Endometrial microvascular endothelial cells (primary cell): ENCODE results near the gene KREMEN1. TPM values are rescaled to one million over a fixed set of nuclear protein-coding genes. Genes with fewer than 3 reads are reported as not detected.

Experiments used
- in situ Hi-C: cut with HindIII; loops from 2 replicates; pipeline ENCODE4 v1.10.0; 2017; ENCODE audit warnings: low sequenced_read_pairs, low pct_unique_long_range_greater_than_20kb; ENCODE audit errors: inconsistent ontology term
- total RNA-seq: library from RNA; depleted of rRNA; stranded (reverse); fragments of >200 nt; gene quantifications from one replicate; pipeline ENCODE4 v1.2.3, GENCODE V29; 2015; ENCODE audit errors: inconsistent ontology term

KREMEN1 gene
- total RNA-seq, 1 donor from 2014 or later, result 0.28 TPM

DNA sequence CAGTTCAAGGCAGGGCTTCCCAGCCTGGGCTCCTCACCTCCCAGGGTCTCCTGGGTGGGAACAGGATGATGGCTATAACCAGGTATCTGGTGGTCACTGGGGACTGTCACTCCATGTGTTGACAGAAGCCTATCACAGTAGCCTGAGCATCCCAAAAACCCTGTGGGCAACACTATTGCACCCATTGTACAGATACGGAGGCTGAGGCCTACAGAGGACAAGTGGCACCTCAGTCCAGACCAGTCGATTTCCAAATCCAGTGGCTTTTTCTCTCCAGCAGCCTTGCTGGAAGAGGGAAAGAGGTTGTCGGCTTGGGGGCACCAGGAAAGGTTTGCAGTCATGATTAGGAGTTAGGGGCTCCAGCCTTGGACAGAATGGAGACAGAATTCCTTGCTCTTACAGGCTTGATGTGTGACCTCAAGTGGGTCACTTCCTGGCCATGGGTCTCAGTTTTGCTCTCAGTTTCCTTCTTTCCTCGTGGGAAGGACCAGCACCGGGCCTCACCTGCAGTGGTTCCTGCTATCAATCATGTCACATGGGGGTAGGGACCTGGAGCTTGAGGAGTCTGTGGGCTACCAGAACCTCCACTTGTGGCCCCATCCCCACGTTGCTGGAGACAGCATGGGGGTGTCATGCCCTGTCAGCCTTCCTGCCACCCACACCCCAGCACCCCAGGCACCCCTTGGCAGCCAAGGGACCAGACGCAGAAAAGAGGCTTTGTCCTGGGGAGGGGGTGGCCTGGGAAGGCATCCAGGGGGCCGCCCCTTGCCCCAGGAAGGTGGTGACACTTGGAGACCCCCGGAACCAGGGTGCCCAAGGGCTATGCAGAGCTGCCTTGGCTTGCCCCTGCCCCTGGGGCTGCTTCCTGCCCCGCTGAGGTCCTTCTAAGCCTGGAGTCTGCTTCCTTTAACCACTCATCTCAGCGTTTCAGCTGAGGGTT is 135.0 kb downstream of the KREMEN1 start:
- in situ Hi-C loops, result no loop called here

DNA sequence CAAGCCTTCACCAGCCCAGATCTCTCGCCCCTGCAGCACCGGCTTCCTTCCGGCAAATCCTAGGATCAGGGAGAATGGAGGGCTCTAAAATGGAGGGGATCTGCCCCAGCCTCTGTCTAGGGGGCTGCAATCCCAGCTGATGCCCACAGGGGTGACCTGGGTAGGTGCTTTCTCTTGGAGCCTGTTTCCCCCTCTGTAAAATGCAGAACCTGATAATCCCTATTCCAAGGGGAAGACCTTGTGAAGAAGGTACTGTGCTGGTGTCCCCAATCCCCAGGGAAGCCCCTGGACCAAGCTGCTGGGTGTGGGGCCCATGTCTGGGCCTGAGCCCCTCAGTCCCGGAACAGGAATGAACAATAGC is 135.6 kb downstream of the KREMEN1 start:
- in situ Hi-C loops, result no loop called here

- in situ Hi-C loops, result no loop called here
Measured at GRCh38 chr22:29208879-29209623, 136.2 kb downstream of the KREMEN1 start.

DNA sequence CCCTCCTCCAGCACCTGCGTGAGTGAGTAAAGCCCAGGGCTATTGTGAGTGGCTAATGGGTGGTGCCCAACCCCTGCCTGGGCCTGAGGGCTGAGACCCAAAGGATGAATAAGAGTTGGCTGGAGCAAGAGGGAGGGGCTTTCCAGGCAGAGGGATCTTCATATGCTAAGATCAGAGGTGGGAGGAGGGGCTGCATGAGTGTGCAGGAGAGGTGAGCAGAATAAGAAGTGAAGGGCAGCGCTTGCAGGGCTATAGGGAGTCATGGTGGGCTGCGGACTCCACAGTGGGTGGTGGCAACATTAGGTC is 136.7 kb downstream of the KREMEN1 start:
- in situ Hi-C loops, result no loop called here

DNA sequence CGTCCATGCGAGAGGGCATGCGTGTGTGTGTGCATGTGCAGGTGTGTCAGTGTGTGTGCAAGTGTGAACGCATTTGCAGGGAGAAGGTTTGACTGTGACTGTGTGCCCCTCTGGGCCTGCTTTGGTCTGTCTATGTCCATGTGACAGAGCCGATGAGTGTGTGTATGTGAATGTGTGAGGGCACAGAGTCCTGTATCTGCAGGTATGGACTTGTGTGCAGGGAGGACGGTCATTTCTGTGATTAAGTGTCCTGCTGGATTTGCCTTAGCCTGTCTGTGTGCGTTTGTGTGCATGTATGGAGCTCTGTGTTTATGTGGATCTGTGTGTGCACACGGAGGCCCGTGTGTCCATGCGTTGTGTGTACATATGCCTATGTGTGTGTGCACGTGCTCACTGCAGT is 138.2 kb downstream of the KREMEN1 start:
- in situ Hi-C loops, result no loop called here

DNA sequence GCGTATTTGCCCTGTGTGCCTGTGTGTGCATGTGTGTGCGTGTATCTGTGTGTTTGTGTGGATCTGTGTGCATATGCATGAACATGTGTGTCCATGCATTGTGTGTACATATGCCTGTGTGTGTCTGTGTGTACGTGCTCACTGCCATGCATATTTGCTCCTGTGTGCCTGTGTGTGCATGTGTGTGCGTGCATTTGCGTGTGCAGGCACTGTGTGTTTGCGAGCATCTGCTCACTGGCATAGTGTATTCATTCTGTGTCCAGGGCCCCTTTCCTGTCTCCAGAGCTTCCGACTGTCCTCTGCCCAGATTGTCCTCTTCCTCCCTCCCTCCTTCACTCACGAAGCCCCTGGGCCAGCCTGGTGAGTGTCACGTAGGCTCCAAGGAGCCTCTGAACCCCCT is 138.6 kb downstream of the KREMEN1 start:
- in situ Hi-C loops, result no loop called here

DNA sequence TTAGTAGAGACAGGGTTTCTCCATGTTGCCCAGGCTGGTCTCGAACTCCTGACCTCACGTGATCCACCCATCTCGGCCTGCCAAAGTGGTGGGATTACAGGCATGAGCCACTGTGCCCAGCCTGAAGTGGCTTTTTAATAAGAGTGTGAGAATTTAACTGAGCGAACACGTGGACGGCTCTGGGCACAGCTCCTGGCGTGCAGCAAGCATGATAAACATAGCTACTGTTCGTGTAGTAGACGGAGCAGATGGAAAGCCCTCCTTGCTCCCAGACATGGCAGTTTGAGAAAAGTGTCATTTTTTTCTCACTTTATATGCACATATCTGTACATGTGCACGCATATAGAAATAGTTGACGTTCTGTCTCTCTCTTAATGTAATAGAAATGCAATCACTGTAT is 139.9 kb downstream of the KREMEN1 start:
- in situ Hi-C loops, result no loop called here

- in situ Hi-C loops, result no loop called here
Measured at GRCh38 chr22:29213493-29213892, 140.7 kb downstream of the KREMEN1 start.

- in situ Hi-C loops, result no loop called here
Measured at GRCh38 chr22:29214232-29214631, 141.4 kb downstream of the KREMEN1 start.

DNA sequence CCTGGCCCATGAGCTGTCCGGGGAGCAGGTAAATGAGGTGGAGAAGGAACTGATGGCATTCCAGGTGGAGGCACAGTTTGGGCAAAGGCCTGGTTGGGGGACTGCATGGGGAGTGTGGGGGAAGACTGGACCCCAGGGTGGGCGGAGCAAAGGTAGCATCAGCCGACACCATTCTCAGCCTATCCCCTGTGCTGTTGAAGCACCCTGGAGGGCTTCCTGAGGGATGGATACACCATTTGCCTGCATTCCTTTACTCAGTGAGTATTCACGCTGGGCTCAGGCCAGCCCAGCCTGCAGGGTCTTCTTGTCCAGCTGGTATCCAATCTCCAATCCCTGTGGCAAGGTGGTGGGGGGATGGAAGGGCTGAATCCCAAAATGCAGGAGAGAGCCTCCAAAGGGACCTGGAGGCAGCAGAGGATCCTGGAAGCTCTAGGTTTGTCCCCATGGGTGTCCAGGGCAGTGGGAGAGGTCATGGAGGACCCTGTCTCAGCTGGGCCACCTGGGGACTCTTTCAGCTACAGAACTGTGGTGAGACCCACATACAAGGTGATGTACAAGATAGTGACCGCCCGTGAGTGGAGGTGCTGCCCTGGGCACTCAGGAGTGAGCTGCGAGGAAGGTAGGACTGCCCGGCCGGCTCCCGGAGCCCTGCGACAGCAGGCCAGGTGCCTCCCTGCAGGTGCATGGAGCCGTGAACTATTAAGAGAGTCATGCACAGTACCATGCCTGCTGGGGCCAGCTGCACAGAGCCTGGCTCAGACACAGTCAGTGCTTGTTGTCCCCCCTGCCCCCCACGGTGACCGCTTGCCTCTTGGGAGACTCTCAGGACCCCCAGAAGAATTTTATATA is 142.4 kb downstream of the KREMEN1 start:
- in situ Hi-C loops, result no loop called here

- in situ Hi-C loops, result no loop called here
Measured at GRCh38 chr22:29216011-29216872, 143.4 kb downstream of the KREMEN1 start.

DNA sequence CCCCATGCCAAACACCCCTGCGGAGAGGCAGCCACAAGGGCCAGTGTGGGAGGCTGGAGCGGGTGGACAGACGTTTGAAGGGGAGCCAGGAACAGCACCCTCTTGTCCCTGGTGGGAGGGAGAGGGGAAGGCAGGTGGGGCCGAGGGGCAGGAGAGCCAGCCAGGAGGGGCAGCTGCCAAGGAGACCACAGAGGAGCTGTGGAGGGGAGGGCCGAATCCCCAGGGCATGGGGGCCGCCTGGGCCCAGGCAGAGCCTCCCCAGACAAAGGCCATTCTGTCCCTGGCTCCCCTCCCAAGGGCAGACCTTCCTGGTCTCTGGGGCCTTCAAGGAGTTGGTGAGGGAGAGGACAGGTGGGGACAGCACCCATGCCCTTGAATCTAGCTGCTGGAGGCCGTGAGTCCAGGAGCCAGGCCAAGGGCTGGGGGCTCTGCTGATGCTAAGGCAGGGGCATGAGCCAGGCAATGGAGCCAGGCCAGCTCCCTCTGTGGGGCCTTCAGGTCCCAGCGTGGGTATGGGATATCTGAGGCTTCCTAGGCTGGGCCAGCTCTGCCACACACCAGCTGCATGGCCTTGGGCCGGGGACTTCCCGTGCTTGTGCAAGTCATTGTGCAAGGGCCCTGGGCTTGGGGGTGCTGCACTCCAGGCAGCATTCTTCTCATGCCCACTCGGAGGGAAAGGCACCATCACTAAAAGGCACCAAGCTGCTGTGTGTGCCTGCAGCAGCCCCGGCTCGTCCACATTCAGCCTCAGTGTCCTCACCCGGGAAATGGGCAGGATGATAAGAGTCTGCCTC is 144.2 kb downstream of the KREMEN1 start:
- in situ Hi-C loops, result no loop called here

Other genes starting within 250 kb of the KREMEN1 start
- gene ZNRF3, start 189.5 kb upstream of the KREMEN1 start, total RNA-seq, result 8.2 TPM
- not detected for gene C22orf31, start 11.2 kb upstream of the KREMEN1 start, total RNA-seq
- gene EMID1, start 132.9 kb downstream of the KREMEN1 start, total RNA-seq, result not detected
- gene RHBDD3, start 194.9 kb downstream of the KREMEN1 start, total RNA-seq, result 30.8 TPM
- gene EWSR1, start 195.2 kb downstream of the KREMEN1 start, total RNA-seq, result 196 TPM
- 39.6 TPM for gene GAS2L1, start 233.6 kb downstream of the KREMEN1 start, total RNA-seq
- gene RASL10A, start 242.7 kb downstream of the KREMEN1 start, total RNA-seq, result not detected